Measurements from ENCODE around the gene ESYT2. TPM values are rescaled to one million over a fixed set of nuclear protein-coding genes. Genes with fewer than 3 reads are reported as not detected.
"Not testable (repeated sequence)": the region's sequence is repeated elsewhere in the genome, so short reads cannot be mapped to it uniquely, and the experiment has no call there.

The ESYT2 gene
- polyA plus RNA-seq, 1 donor (not counting 4 experiments of a cell fraction or from before 2014, with no cell fraction given) = 45.9 TPM

GRCh38 chr7:158704524-158705233 is 124.6 kb downstream of the ESYT2 start, which contains the start of gene NCAPG2:
NCAPG2 (minus strand) TSS chr7:158704804; CDS start chr7:158701899, 2,905 bp downstream.
- peaks cover 45% of the 10 kb centered on the region for H3K79me2 ChIP-seq (ENCODE audit: control insufficient read depth, insufficient read depth, low read length)
- peaks cover 12% of the 10 kb centered on the region for H3K4me1 ChIP-seq (ENCODE audit: control insufficient read depth, extremely low read depth, insufficient read depth, low read length)
- H3K9me1 ChIP-seq (ENCODE audit: control insufficient read depth, extremely low read depth, insufficient read depth, low read length) = no peaks in the 10 kb centered on the region
- no peaks in the 10 kb centered on the region for H3K27me3 ChIP-seq (ENCODE audit: control insufficient read depth, extremely low read depth, insufficient read depth, low read length)
- TF ChIP-seq CTCF (optimal IDR thresholded peaks at IDR 0.05 in 1 of 3, IDR thresholded peaks at IDR 0.05 in 1 of 3, conservative IDR thresholded peaks at IDR 0.05 in 1 of 3; ENCODE audit: extremely low read depth in 1 of 3, insufficient read depth in 2 of 3, low read length in 3 of 3) (peak in 2 of 3 experiments; percentile 4 to 12), EZH2 (IDR thresholded peaks at IDR 0.05; ENCODE audit: low read length) (no peak)
- no peaks in the 10 kb centered on the region for H4K20me1 ChIP-seq (ENCODE audit: control insufficient read depth, extremely low read depth, insufficient read depth, low read length)
- H3K4me3 ChIP-seq (ENCODE audit: control insufficient read depth in 2 of 3, extremely low read depth in 1 of 3, insufficient read depth in 2 of 3, low read depth in 1 of 3, low read length in 3 of 3) = peak within 1 kb of the TSS; percentile 77 to 98 (median 79)
- peak within 1 kb of the TSS; percentile 93 for H3K9ac ChIP-seq (ENCODE audit: control insufficient read depth, extremely low read depth, insufficient read depth, low read length)
- H3K9me3 ChIP-seq (ENCODE audit: control insufficient read depth, low read depth, low read length) = no peaks in the 10 kb centered on the region
- no peaks in the 10 kb centered on the region for H3K36me3 ChIP-seq (ENCODE audit: control insufficient read depth in 2 of 2, extremely low read depth in 1 of 2, insufficient read depth in 2 of 2, low read length in 2 of 2)
- FAIRE-seq (no peak), DNase-seq (ENCODE audit: low read depth, low spot score) (peak; percentile 80)
- peak within 1 kb of the TSS; percentile 93 for H3K4me2 ChIP-seq (ENCODE audit: control insufficient read depth, extremely low read depth, insufficient read depth, low read depth, low read length)
- H3K27ac ChIP-seq (ENCODE audit: control insufficient read depth, insufficient read depth, low read length) = peak within 1 kb of the TSS; percentile 71
- peak within 1 kb of the TSS; percentile 92 for H2AFZ ChIP-seq (ENCODE audit: control insufficient read depth, low read length)
- dilution Hi-C loops (cut with MboI; ENCODE audit: extremely low pct_ligation_motif_present, low sequenced_read_pairs) = no loop called here

DNA sequence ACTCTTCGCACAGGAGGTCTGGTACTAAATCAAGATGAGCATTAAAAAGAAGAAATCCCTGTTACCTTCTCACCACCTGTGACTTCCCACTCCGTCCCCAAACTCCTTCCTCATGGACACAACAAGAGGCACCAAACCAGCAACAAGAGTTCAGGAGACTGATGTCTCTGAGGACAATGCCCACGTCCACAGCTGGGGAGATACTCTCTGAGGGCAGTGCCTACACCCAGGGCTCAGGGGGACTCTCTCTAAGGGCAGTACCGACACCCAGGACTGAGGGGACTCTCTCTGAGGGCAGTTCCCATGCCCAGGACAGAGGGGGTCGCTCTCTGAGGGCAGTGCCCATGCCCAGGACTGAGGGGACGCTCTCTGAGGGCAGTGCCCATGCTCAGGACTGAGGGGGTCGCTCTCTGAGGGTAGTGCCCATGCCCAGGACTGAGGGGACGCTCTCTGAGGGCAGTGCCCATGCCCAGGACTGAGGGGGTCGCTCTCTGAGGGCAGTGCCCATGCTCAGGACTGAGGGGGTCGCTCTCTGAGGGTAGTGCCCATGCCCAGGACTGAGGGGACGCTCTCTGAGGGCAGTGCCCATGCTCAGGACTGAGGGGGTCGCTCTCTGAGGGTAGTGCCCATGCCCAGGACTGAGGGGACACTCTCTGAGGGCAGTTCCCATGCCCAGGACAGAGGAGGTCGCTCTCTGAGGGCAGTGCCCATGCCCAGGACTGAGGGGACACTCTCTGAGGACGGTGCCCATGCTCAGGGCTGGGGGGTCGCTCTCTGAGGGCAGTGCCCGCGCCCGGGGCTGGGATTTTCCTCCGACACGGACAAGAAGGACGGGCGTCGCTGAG is 125.4 kb downstream of the ESYT2 start:
- dilution Hi-C loops (cut with MboI; ENCODE audit: extremely low pct_ligation_motif_present, low sequenced_read_pairs); H3K9me1 ChIP-seq (ENCODE audit: control insufficient read depth, extremely low read depth, insufficient read depth, low read length); FAIRE-seq; H4K20me1 ChIP-seq (ENCODE audit: control insufficient read depth, extremely low read depth, insufficient read depth, low read length); DNase-seq (ENCODE audit: low read depth, low spot score); H3K27me3 ChIP-seq (ENCODE audit: control insufficient read depth, extremely low read depth, insufficient read depth, low read length); H3K9me3 ChIP-seq (ENCODE audit: control insufficient read depth, low read depth, low read length); H3K36me3 ChIP-seq (ENCODE audit: control insufficient read depth in 2 of 2, extremely low read depth in 1 of 2, insufficient read depth in 2 of 2, low read length in 2 of 2): not testable (repeated sequence)
- Histone ChIP-seq H3K4me1 (ENCODE audit: control insufficient read depth, extremely low read depth, insufficient read depth, low read length) (peaks cover 12% of the 10 kb centered on the region), H3K4me3 (ENCODE audit: control insufficient read depth in 2 of 3, extremely low read depth in 1 of 3, insufficient read depth in 2 of 3, low read depth in 1 of 3, low read length in 3 of 3) (peak overlapping the region; percentile 72 to 98 (median 79)), H3K79me2 (ENCODE audit: control insufficient read depth, insufficient read depth, low read length) (peaks cover 52% of the 10 kb centered on the region), H3K27ac (ENCODE audit: control insufficient read depth, insufficient read depth, low read length) (peak overlapping the region; percentile 71), H2AFZ (ENCODE audit: control insufficient read depth, low read length) (peak overlapping the region; percentile 92), H3K9ac (ENCODE audit: control insufficient read depth, extremely low read depth, insufficient read depth, low read length) (peak overlapping the region; percentile 93), H3K4me2 (ENCODE audit: control insufficient read depth, extremely low read depth, insufficient read depth, low read depth, low read length) (peak overlapping the region; percentile 93)
